Measurements from ENCODE around the gene TRIM31. TPM values are rescaled to one million over a fixed set of nuclear protein-coding genes. Genes with fewer than 3 reads are reported as not detected.

The TRIM31 gene
- total and polyA plus RNA-seq, 2 donors (not counting 3 experiments of a cell fraction or from before 2014, with no cell fraction given), result not detected

GRCh38 chr6:30152910-30153610, 40.2 kb upstream of the TRIM31 start:
- Histone ChIP-seq H3K36me3 (ENCODE audit: control insufficient read depth in 2 of 2, extremely low read depth in 1 of 2, insufficient read depth in 2 of 2, low read length in 2 of 2) (no peaks in the 10 kb centered on the region), H3K27me3 (ENCODE audit: control insufficient read depth in 2 of 2, insufficient read depth in 2 of 2, low read length in 2 of 2) (peaks cover 0 to 5% of the 10 kb centered on the region in 2 experiments), H3K4me3 (replicated peaks in 1 of 3; ENCODE audit: insufficient read depth in 1 of 3, low read depth in 1 of 3, low read length in 3 of 3) (no peak overlapping the region), H3K4me2 (ENCODE audit: insufficient read depth, low read length) (no peak overlapping the region), H3K4me1 (ENCODE audit: control insufficient read depth, extremely low read depth, insufficient read depth, low read length) (peaks cover 8% of the 10 kb centered on the region), H2AFZ (ENCODE audit: low read depth, low read length) (no peak overlapping the region), H3K9me1 (replicated peaks; ENCODE audit: control insufficient read depth, extremely low read depth, insufficient read depth, low read length) (no peaks in the 10 kb centered on the region), H3K9ac (replicated peaks; ENCODE audit: extremely low read depth, insufficient read depth, low read length) (no peak overlapping the region), H3K27ac (ENCODE audit: insufficient read depth, low read depth, low read length) (no peak overlapping the region), H3K9me3 (replicated peaks; ENCODE audit: control insufficient read depth, insufficient read depth, low read length) (no peaks in the 10 kb centered on the region), H4K20me1 (replicated peaks; ENCODE audit: control insufficient read depth, extremely low read depth, insufficient read depth, low read length) (no peaks in the 10 kb centered on the region), H3K79me2 (ENCODE audit: control insufficient read depth, insufficient read depth, low read length) (no peaks in the 10 kb centered on the region)
- ChIA-PET CTCF (interaction anchor here (1.3 kb wide), 1 partner anchor 22 kb away, joined by 3 read pairs; no protein-coding TSS in a partner anchor), POLR2A (no interaction called here)
- no TSS peak for BruUV-seq (replicated peaks)
- intact Hi-C loops (cut with micrococcal nuclease), result no loop called here
- FAIRE-seq (no peak), DNase-seq (ENCODE audit: low read depth, low spot score) (no peak)
- TF ChIP-seq FOS (IDR thresholded peaks at IDR 0.05; ENCODE audit: borderline replicate concordance, insufficient read depth, low read length) (no peak), CTCF (IDR thresholded peaks at IDR 0.05; ENCODE audit: extremely low read depth in 1 of 2, insufficient read depth in 1 of 2, low read depth in 1 of 2, low read length in 2 of 2) (no peak), JUN (IDR thresholded peaks at IDR 0.05; ENCODE audit: borderline replicate concordance, insufficient read depth, insufficient read length, low read depth) (no peak), MAX (IDR thresholded peaks at IDR 0.05; ENCODE audit: insufficient read depth, insufficient read length) (no peak), EZH2 (IDR thresholded peaks at IDR 0.05; ENCODE audit: borderline replicate concordance, low read depth, low read length, severe bottlenecking) (no peak), MYC (IDR thresholded peaks at IDR 0.05; ENCODE audit: low read depth, low read length) (no peak), POLR2AphosphoS5 (IDR thresholded peaks at IDR 0.05; ENCODE audit: insufficient read depth, low read depth, low read length) (no peak), POLR2A (IDR thresholded peaks at IDR 0.05; ENCODE audit: low read depth, low read length) (no peak), GATA2 (IDR thresholded peaks at IDR 0.05; ENCODE audit: insufficient read depth, insufficient read length, low read depth, low read length) (no peak)
- dilution Hi-C loops (cut with MboI; ENCODE audit: extremely low pct_ligation_motif_present, low sequenced_read_pairs), result no loop called here

Measured in endothelial cell of umbilical vein (primary cell).